Fibroblast of mammary gland (primary cell): Measurements from ENCODE around the gene MPP1.
"Not testable (repeated sequence)": the region's sequence is repeated elsewhere in the genome, so short reads cannot be mapped to it uniquely, and the experiment has no call there.

Source experiments
- DNase-seq: peaks from one replicate; pipeline ENCODE4 v3.0.0-alpha.2; 2010; ENCODE audit warnings: low read depth
- H3K4me3 ChIP-seq: 2 replicates; pipeline ENCODE4 v1.5.1; 2011; ENCODE audit warnings: low read depth, mild to moderate bottlenecking, low read length, moderate library complexity; ENCODE audit not compliant: control insufficient read depth
- CTCF ChIP-seq: conservative IDR thresholded peaks from 2 replicates; pipeline ENCODE4 v1.5.1; 2011; ENCODE audit warnings: low read depth, low read length, inconsistent platforms; ENCODE audit not compliant: control insufficient read depth, insufficient read depth

The MPP1 gene

GRCh38 chrX:154829926-154830442 is 24.7 kb upstream of the MPP1 start:
- H3K4me3 ChIP-seq, result no peak overlapping the region
- TF ChIP-seq CTCF, result no peak
- DNase-seq, result no peak

GRCh38 chrX:154829134-154829533 is 23.8 kb upstream of the MPP1 start:
- TF ChIP-seq CTCF, result no peak
- DNase-seq, result no peak
- no peak overlapping the region for H3K4me3 ChIP-seq

- H3K4me3 ChIP-seq, result no peak overlapping the region
- no peak for DNase-seq
- no peak for TF ChIP-seq CTCF
These were observed 22.7 kb upstream of the MPP1 start for GRCh38 chrX:154828016-154828408.

GRCh38 chrX:154827194-154828015 is 22.1 kb upstream of the MPP1 start:
- no peak for DNase-seq
- TF ChIP-seq CTCF, result no peak
- no peak overlapping the region for H3K4me3 ChIP-seq

- DNase-seq, H3K4me3 ChIP-seq: not testable (repeated sequence)
These were observed 20.3 kb upstream of the MPP1 start for GRCh38 chrX:154825586-154825985.

GRCh38 chrX:154824638-154825037 is 19.4 kb upstream of the MPP1 start:
- no peak for DNase-seq
- TF ChIP-seq CTCF, result no peak
- H3K4me3 ChIP-seq, result no peak overlapping the region

GRCh38 chrX:154822029-154822428 is 16.7 kb upstream of the MPP1 start:
- no peak overlapping the region for H3K4me3 ChIP-seq
- no peak for DNase-seq
- TF ChIP-seq CTCF, result no peak
